IMR-90 (cell line): ENCODE measurements around the gene NAPEPLD. TPM values are rescaled to one million over a fixed set of nuclear protein-coding genes. Genes with fewer than 3 reads are reported as not detected.
A peak's percentile ranks its signal among the peaks of the same experiment; 100 is the strongest.

Experiments used
- ATAC-seq: fragments of 200-7000 bp; cut with Tn5 transposase; 2 replicates; pipeline ENCODE4 v1.9.1; 2020; ENCODE audit warnings: low read depth, mild to moderate bottlenecking, moderate library complexity
- BruUV-seq: library from RNA; stranded (reverse); fragments of 400-500 nt; replicated peaks from 2 replicates; lab custom pipeline; 2021; lab: Mats Ljungman, UMichigan
- CTCF ChIA-PET: fragments of 300-600 bp; formaldehyde crosslinking; extraction: SDS; loops from one replicate; lab custom pipeline; 2021; ENCODE audit warnings: antibody characterized with exemption; lab: Yijun Ruan, JAX
- POLR2A ChIA-PET: fragments of 300-600 bp; sonication (Branson Sonifier 250); formaldehyde crosslinking; loops from one replicate; lab custom pipeline; 2022; ENCODE audit warnings: antibody characterized with exemption; ENCODE audit not compliant: unreplicated experiment; lab: Charles Lee
- DNase-seq: peaks from one replicate; pipeline ENCODE4 v3.0.0; 2013
- H2AFZ ChIP-seq: replicated peaks from 2 replicates; pipeline ENCODE3; 2013; ENCODE audit warnings: low read length, mild to moderate bottlenecking; ENCODE audit not compliant: poor library complexity
- H2AK5ac ChIP-seq: 2 replicates; pipeline ENCODE4 v1.6.1; 2013; ENCODE audit warnings: low read depth, low read length, inconsistent platforms
- H2AK9ac ChIP-seq: replicated peaks from 2 replicates; pipeline ENCODE3; 2013; ENCODE audit warnings: mild to moderate bottlenecking, low read depth, low read length, moderate library complexity; ENCODE audit not compliant: poor library complexity
- H2BK120ac ChIP-seq: 2 replicates; pipeline ENCODE4 v1.6.1; 2013; ENCODE audit warnings: low read depth, low read length, inconsistent platforms
- H2BK15ac ChIP-seq: 3 replicates; pipeline ENCODE4 v1.6.1; 2013; ENCODE audit warnings: low read depth, low read length, inconsistent platforms
- H2BK20ac ChIP-seq: 2 replicates; pipeline ENCODE4 v1.6.1; 2013; ENCODE audit warnings: low read depth, mild to moderate bottlenecking, inconsistent platforms, low read length, moderate library complexity
- H2BK5ac ChIP-seq: 2 replicates; pipeline ENCODE4 v1.6.1; 2013; ENCODE audit warnings: mild to moderate bottlenecking, low read depth, low read length, inconsistent platforms; ENCODE audit not compliant: poor library complexity, severe bottlenecking
- H3K14ac ChIP-seq: replicated peaks from 2 replicates; pipeline ENCODE4 v1.6.1; 2013; ENCODE audit warnings: low read depth, low read length, inconsistent platforms
- H3K18ac ChIP-seq: 2 replicates; pipeline ENCODE4 v1.6.1; 2013; ENCODE audit warnings: low read depth, low read length, control low read depth
- H3K23ac ChIP-seq: 2 replicates; pipeline ENCODE4 v1.6.1; 2013; ENCODE audit warnings: low read depth, low read length, inconsistent platforms
- H3K27ac ChIP-seq: 2 replicates; pipeline ENCODE4 v1.5.1; 2013; ENCODE audit warnings: mild to moderate bottlenecking, control low read depth, low read length; ENCODE audit not compliant: insufficient read depth
- H3K27me3 ChIP-seq: 2 replicates; pipeline ENCODE4 v1.6.1; 2013; ENCODE audit warnings: low read length; ENCODE audit not compliant: control insufficient read depth, insufficient read depth
- H3K36me3 ChIP-seq: 2 replicates; pipeline ENCODE4 v1.6.1; 2013; ENCODE audit warnings: low read length, mixed read lengths; ENCODE audit not compliant: control insufficient read depth, insufficient read depth
- H3K4ac ChIP-seq: 2 replicates; pipeline ENCODE4 v1.6.1; 2013; ENCODE audit warnings: low read depth, low read length, inconsistent platforms
- H3K4me1 ChIP-seq: 2 replicates; pipeline ENCODE4 v1.6.1; 2013; ENCODE audit warnings: low read length, mixed read lengths; ENCODE audit not compliant: control insufficient read depth, insufficient read depth
- H3K4me2 ChIP-seq: 2 replicates; pipeline ENCODE4 v1.6.1; 2013; ENCODE audit warnings: low read depth, mild to moderate bottlenecking, control low read depth, low read length, moderate library complexity
- H3K4me3 ChIP-seq: 2 replicates; pipeline ENCODE4 v1.5.1; 2013; ENCODE audit warnings: low read depth, mild to moderate bottlenecking, control low read depth, low read length, moderate library complexity; ENCODE audit not compliant: insufficient read depth
- H3K56ac ChIP-seq: 2 replicates; pipeline ENCODE4 v1.6.1; 2013; ENCODE audit warnings: low read length, inconsistent platforms; ENCODE audit not compliant: insufficient read depth; ENCODE audit errors: extremely low read depth
- H3K79me1 ChIP-seq, 2 experiments: 2 replicates each; pipeline ENCODE4 v1.6.1; 2013; ENCODE audit warnings: low read length in 2 of 2, inconsistent platforms in 1 of 2, low read depth in 1 of 2
- H3K9ac ChIP-seq: 2 replicates; pipeline ENCODE4 v1.6.1; 2013; ENCODE audit warnings: low read depth, low read length, control low read depth
- H3K9me1 ChIP-seq: 2 replicates; pipeline ENCODE4 v1.6.1; 2013; ENCODE audit warnings: low read length, inconsistent platforms; ENCODE audit not compliant: insufficient read depth
- H3K9me3 ChIP-seq: 2 replicates; pipeline ENCODE4 v1.6.1; 2013; ENCODE audit warnings: low read length; ENCODE audit not compliant: control insufficient read depth, insufficient read depth
- H4K20me1 ChIP-seq: 2 replicates; pipeline ENCODE4 v1.6.1; 2013; ENCODE audit warnings: low read length, inconsistent platforms; ENCODE audit not compliant: insufficient read depth
- H4K5ac ChIP-seq: 2 replicates; pipeline ENCODE4 v1.6.1; 2013; ENCODE audit warnings: mild to moderate bottlenecking, low read depth, low read length, control low read depth
- H4K8ac ChIP-seq, 2 experiments: 2 replicates each; pipeline ENCODE4 v1.6.1; 2013; ENCODE audit warnings: low read depth in 2 of 2, low read length in 2 of 2, control low read depth in 1 of 2, inconsistent platforms in 1 of 2
- H4K91ac ChIP-seq: 2 replicates; pipeline ENCODE4 v1.6.1; 2013; ENCODE audit warnings: low read depth, low read length, inconsistent platforms; ENCODE audit not compliant: insufficient read depth
- NFE2L2 ChIP-seq: fragments of 150-350 bp; IDR thresholded peaks from 2 replicates; pipeline ENCODE4 v1.6.1; 2016; ENCODE audit warnings: low read depth, mild to moderate bottlenecking, low read length
- RAD21 ChIP-seq: IDR thresholded peaks from 2 replicates; pipeline ENCODE4 v1.6.1; 2012; ENCODE audit warnings: low read length, improper control_type of control experiment
- WGBS, 2 experiments: methylation state at CpG; one replicate each; pipeline versions ENCODE4 v1.1.5 to v1.1.7; 2013; ENCODE audit warnings: missing lambda C conversion rate in 2 of 2; ENCODE audit not compliant: insufficient read length in 1 of 2; ENCODE audit errors: extremely low coverage in 2 of 2; 5-methylcytosine and 5-hydroxymethylcytosine counted together
- dilution Hi-C: fragments of 300-500 bp; cut with HindIII; formaldehyde crosslinking; loops from one replicate; pipeline ENCODE4 v1.14.3; 2018; ENCODE audit warnings: low sequenced_read_pairs; ENCODE audit not compliant: unreplicated experiment
- in situ Hi-C: fragments of 300-500 bp; cut with MboI; formaldehyde crosslinking; loops from 3 replicates; pipeline ENCODE4 v1.14.3; 2019; ENCODE audit warnings: low sequenced_read_pairs, inconsistent platforms, mixed read lengths
- intact Hi-C: fragments of 100-400 bp; cut with micrococcal nuclease; formaldehyde crosslinking; loops from 2 replicates; pipeline ENCODE4 v1.10.0; 2022
- polyA plus RNA-seq, 3 experiments: library from polyadenylated mRNA; depleted of rRNA; stranded (reverse); fragments of >200 nt; gene quantifications; 2 replicates each; pipeline ENCODE4 v1.2.3, GENCODE V29; 2012; ENCODE audit warnings: low replicate concordance in 1 of 3
- total RNA-seq: library from RNA; depleted of rRNA; stranded (reverse); fragments of >200 nt; gene quantifications from 2 replicates; pipeline ENCODE4 v1.2.3, GENCODE V29; 2012
- TF ChIP-seq, protein P1 (sequence below): fragments of 150-350 bp; IDR thresholded peaks from 2 replicates; pipeline ENCODE4 v1.6.1; 2016; ENCODE audit warnings: low read depth, mild to moderate bottlenecking, low read length, moderate library complexity, borderline replicate concordance

Gene NAPEPLD
- total and polyA plus RNA-seq, 2 of the 4 experiments (the other 2 are of a cell fraction) = 2.2 to 3.4 TPM

- Histone ChIP-seq H2BK20ac (0 out of 2 replicates have a peak overlapping the region, but pooled peaks have one; percentile 17), H2AK9ac (peak overlapping the region; percentile 91), H3K9ac (peak overlapping the region; percentile 94; the same call in 1 of the 2 replicates), H2AFZ (peak overlapping the region; percentile 98), H3K14ac (peak overlapping the region; percentile 53), H4K20me1 (no peaks in the 10 kb centered on the region), H3K79me1 (peaks cover 3 to 12% of the 10 kb centered on the region in 2 experiments; a peak in 1 of 4 replicates), H2BK15ac (peak overlapping the region; percentile 49; the same call in 1 of the 3 replicates), H3K27me3 (no peaks in the 10 kb centered on the region), H3K36me3 (no peaks in the 10 kb centered on the region), H4K5ac (peak overlapping the region; percentile 96), H4K91ac (peak overlapping the region; percentile 65), H2AK5ac (peak overlapping the region; percentile 55; the same call in 1 of the 2 replicates), H4K8ac (peak overlapping the region; percentile 98 to 100), H3K9me3 (no peaks in the 10 kb centered on the region), H3K18ac (peak overlapping the region; percentile 42; the same call in 1 of the 2 replicates), H2BK5ac (peak overlapping the region; percentile 29), H3K56ac (peak overlapping the region; percentile 58; the same call in 1 of the 2 replicates), H3K4me3 (peak overlapping the region; percentile 97), H3K9me1 (no peaks in the 10 kb centered on the region), H3K23ac (0 out of 2 replicates have a peak overlapping the region, but pooled peaks have one; percentile 21), H3K27ac (peak overlapping the region; percentile 99), H2BK120ac (peak overlapping the region; percentile 45; the same call in 1 of the 2 replicates), H3K4me2 (peak overlapping the region; percentile 50), H3K4me1 (no peaks in the 10 kb centered on the region; the same call in 1 of the 2 replicates), H3K4ac (peak overlapping the region; percentile 94)
- no peak for ATAC-seq
- no peak for DNase-seq
- WGBS, 2 experiments = 98% methylated on average over 5 of the region's 11 CpGs; no CpG with 5 or more reads in 1 of the 2 experiments
- dilution Hi-C loops (no loop called here), in situ Hi-C loops (no loop called here), intact Hi-C loops (loop anchor here (1.0 kb wide), 1 partner anchor 74 kb away; the partner anchor contains the start of gene ARMC10)
- CTCF ChIA-PET = no interaction called here
- POLR2A ChIA-PET = no interaction called here
- TF ChIP-seq NFE2L2 = no peak
- TF ChIP-seq, protein P1, sequence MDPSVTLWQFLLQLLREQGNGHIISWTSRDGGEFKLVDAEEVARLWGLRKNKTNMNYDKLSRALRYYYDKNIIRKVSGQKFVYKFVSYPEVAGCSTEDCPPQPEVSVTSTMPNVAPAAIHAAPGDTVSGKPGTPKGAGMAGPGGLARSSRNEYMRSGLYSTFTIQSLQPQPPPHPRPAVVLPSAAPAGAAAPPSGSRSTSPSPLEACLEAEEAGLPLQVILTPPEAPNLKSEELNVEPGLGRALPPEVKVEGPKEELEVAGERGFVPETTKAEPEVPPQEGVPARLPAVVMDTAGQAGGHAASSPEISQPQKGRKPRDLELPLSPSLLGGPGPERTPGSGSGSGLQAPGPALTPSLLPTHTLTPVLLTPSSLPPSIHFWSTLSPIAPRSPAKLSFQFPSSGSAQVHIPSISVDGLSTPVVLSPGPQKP = no peak
- no peak for TF ChIP-seq RAD21
- BruUV-seq = no TSS peak
Measured at GRCh38 chr7:103149808-103150180, 895 bp upstream of the NAPEPLD start.
